ENCODE results near the gene CTTNBP2NL. TPM values are rescaled to one million over a fixed set of nuclear protein-coding genes. Genes with fewer than 3 reads are reported as not detected.

The CTTNBP2NL gene
- total RNA-seq, 1 experiment from 2014 or later, result 38.8 TPM

GRCh38 chr1:112359961-112360767 is 35.9 kb upstream of the CTTNBP2NL start:
- Histone ChIP-seq H2AK5ac (ENCODE audit: insufficient read length, low read length) (no peak overlapping the region), H3K4me2 (ENCODE audit: insufficient read depth, insufficient read length, low read length) (no peak overlapping the region), H3K27ac (ENCODE audit: insufficient read length, low read depth, low read length) (no peak overlapping the region), H4K91ac (ENCODE audit: insufficient read length, low read depth, low read length) (no peak overlapping the region), H3K23ac (ENCODE audit: insufficient read length, low read depth, low read length) (no peak overlapping the region), H3K9me3 (ENCODE audit: control insufficient read depth, low read depth, low read length) (no peaks in the 10 kb centered on the region), H3K4me1 (ENCODE audit: insufficient read depth, low read length) (no peaks in the 10 kb centered on the region), H3K27me3 (ENCODE audit: insufficient read depth, low read length) (no peaks in the 10 kb centered on the region), H3K56ac (ENCODE audit: insufficient read length, low read depth, low read length) (no peak overlapping the region), H3K14ac (ENCODE audit: insufficient read depth, low read length) (no peak overlapping the region), H2AFZ (ENCODE audit: low read length) (no peak overlapping the region), H3K79me1 (ENCODE audit: insufficient read depth, low read depth, low read length, poor library complexity, severe bottlenecking) (no peaks in the 10 kb centered on the region), H3K79me2 (ENCODE audit: insufficient read depth, low read length) (no peaks in the 10 kb centered on the region), H2BK15ac (ENCODE audit: low read depth, low read length) (no peak overlapping the region), H2BK5ac (ENCODE audit: insufficient read length, low read length) (no peak overlapping the region), H3K4ac (ENCODE audit: low read depth, low read length) (no peak overlapping the region), H3K18ac (ENCODE audit: insufficient read length, low read depth, low read length) (no peak overlapping the region), H2BK120ac (ENCODE audit: low read depth, low read length, poor library complexity, severe bottlenecking) (no peak overlapping the region), H2BK12ac (ENCODE audit: insufficient read length, low read depth, low read length) (no peak overlapping the region), H4K8ac (replicated peaks; ENCODE audit: insufficient read length, low read depth, low read length) (no peak overlapping the region), H4K20me1 (ENCODE audit: control insufficient read depth, insufficient read depth, insufficient read length) (no peaks in the 10 kb centered on the region), H3T11ph (ENCODE audit: low read length) (no peak overlapping the region), H4K5ac (ENCODE audit: insufficient read length, low read depth, low read length) (no peak overlapping the region), H2BK20ac (ENCODE audit: low read depth, low read length, poor library complexity, severe bottlenecking) (no peak overlapping the region), H3K23me2 (ENCODE audit: insufficient read length, low read depth, low read length, poor library complexity, severe bottlenecking) (no peaks in the 10 kb centered on the region), H3K9ac (ENCODE audit: extremely low read depth, insufficient read length, low read length) (no peak overlapping the region)
- peaks cover 2% of the 10 kb centered on the region for H3K27me3 Mint-ChIP-seq (ENCODE audit: low read depth)
- H3K27ac Mint-ChIP-seq, result peak overlapping the region in 2 of 3 experiments; percentile 18 to 28; a peak in 3 of 7 replicates
- H3K9me3 Mint-ChIP-seq, result no peaks in the 10 kb centered on the region
- H3K4me3 Mint-ChIP-seq, result no peak overlapping the region
- no CpG with 5 or more reads among the region's 11 CpGs for WGBS (ENCODE audit: extremely low coverage, insufficient read length, low lambda C conversion rate)
- peak; percentile 56 for DNase-seq
- TF ChIP-seq, protein P1, sequence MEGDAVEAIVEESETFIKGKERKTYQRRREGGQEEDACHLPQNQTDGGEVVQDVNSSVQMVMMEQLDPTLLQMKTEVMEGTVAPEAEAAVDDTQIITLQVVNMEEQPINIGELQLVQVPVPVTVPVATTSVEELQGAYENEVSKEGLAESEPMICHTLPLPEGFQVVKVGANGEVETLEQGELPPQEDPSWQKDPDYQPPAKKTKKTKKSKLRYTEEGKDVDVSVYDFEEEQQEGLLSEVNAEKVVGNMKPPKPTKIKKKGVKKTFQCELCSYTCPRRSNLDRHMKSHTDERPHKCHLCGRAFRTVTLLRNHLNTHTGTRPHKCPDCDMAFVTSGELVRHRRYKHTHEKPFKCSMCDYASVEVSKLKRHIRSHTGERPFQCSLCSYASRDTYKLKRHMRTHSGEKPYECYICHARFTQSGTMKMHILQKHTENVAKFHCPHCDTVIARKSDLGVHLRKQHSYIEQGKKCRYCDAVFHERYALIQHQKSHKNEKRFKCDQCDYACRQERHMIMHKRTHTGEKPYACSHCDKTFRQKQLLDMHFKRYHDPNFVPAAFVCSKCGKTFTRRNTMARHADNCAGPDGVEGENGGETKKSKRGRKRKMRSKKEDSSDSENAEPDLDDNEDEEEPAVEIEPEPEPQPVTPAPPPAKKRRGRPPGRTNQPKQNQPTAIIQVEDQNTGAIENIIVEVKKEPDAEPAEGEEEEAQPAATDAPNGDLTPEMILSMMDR (conservative IDR thresholded peaks at IDR 0.05), result no peak
- peaks cover 18 to 21% of the 10 kb centered on the region in 2 experiments for H3K4me1 Mint-ChIP-seq
- no peaks in the 10 kb centered on the region for H3K36me3 Mint-ChIP-seq (ENCODE audit: insufficient read depth in 1 of 3, low read depth in 3 of 3)
